HG02759 (cell line): ENCODE measurements around the gene TCP11L1.

ENCODE experiments used
- ATAC-seq: cut with Tn5 transposase; IDR thresholded peaks from one replicate; pipeline ENCODE4 v1.9.1; 2021; ENCODE audit warnings: mild to moderate bottlenecking, moderate library complexity; ENCODE audit not compliant: unreplicated experiment

TCP11L1 gene

GRCh38 chr11:33039274-33040032, at the start of gene TCP11L1:
TSS of gene TCP11L1 (plus strand) at chr11:33039572. CDS start at chr11:33043774, 4,202 bp downstream.
- ATAC-seq, result peak; percentile 79

- ATAC-seq, result no peak
These were observed 48.9 kb upstream of the TCP11L1 start for GRCh38 chr11:32990481-32990880.

GRCh38 chr11:32991427-32991826, 47.9 kb upstream of the TCP11L1 start:
- ATAC-seq, result no peak

GRCh38 chr11:32991898-32992297, 47.5 kb upstream of the TCP11L1 start:
- ATAC-seq, result no peak

GRCh38 chr11:33000181-33000580, 39.2 kb upstream of the TCP11L1 start:
- ATAC-seq, result no peak

- no peak for ATAC-seq
These were observed 38.1 kb upstream of the TCP11L1 start for GRCh38 chr11:33001281-33001680.

GRCh38 chr11:33001751-33002542, 37.4 kb upstream of the TCP11L1 start:
- no peak for ATAC-seq

- no peak for ATAC-seq
These were observed 34.2 kb upstream of the TCP11L1 start for GRCh38 chr11:33005175-33005574.

- ATAC-seq, result no peak
These were observed 33.4 kb upstream of the TCP11L1 start for GRCh38 chr11:33006010-33006409.

- ATAC-seq, result no peak
These were observed 25.6 kb upstream of the TCP11L1 start for GRCh38 chr11:33013755-33014154.

GRCh38 chr11:33015621-33016551, 23.5 kb upstream of the TCP11L1 start, which contains the start of gene DEPDC7:
TSS of gene DEPDC7 (plus strand) at chr11:33015878. CDS start at chr11:33015956, 78 bp downstream.
- peak; percentile 79 for ATAC-seq

- ATAC-seq, result no peak
These were observed 22.7 kb upstream of the TCP11L1 start for GRCh38 chr11:33016654-33017053.

GRCh38 chr11:33017478-33017877, 21.9 kb upstream of the TCP11L1 start:
- no peak for ATAC-seq

- no peak for ATAC-seq
These were observed 21.4 kb upstream of the TCP11L1 start for GRCh38 chr11:33017965-33018364.

GRCh38 chr11:33018840-33019239, 20.5 kb upstream of the TCP11L1 start:
- no peak for ATAC-seq

GRCh38 chr11:33021501-33021900, 17.9 kb upstream of the TCP11L1 start:
- peak; percentile 23 for ATAC-seq

- peak; percentile 57 for ATAC-seq
These were observed 17.4 kb upstream of the TCP11L1 start for GRCh38 chr11:33021937-33022336.

GRCh38 chr11:33025339-33025722, 14.0 kb upstream of the TCP11L1 start:
- no peak for ATAC-seq

- no peak for ATAC-seq
These were observed 12.1 kb upstream of the TCP11L1 start for GRCh38 chr11:33027233-33027632.

GRCh38 chr11:33027846-33028536, 11.4 kb upstream of the TCP11L1 start:
- no peak for ATAC-seq
